ENCODE data around the gene FBRSL1.

The FBRSL1 gene

DNA sequence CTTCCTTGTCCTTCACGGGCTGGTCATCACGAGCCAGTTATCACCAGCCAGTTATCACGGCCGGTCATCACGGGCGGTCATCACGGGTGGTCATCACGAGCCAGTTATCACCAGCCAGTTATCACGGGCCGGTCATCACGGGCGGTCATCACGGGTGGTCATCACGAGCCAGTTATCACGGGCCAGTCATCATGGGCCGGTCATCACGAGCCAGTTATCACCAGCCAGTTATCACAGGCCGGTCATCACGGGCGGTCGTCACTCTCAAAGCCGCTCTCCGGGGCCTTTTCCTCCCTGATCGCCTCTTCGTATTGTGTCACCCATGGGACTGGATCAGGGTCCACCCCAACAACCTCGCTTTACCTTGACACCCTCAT, 13.9 kb upstream of the FBRSL1 start:
- peaks cover 9 to 10% of the 10 kb centered on the region in 2 donors for H3K9me3 ChIP-seq (replicated peaks in 1 of 2; ENCODE audit: control insufficient read depth in 2 of 2, insufficient read depth in 1 of 2, low read depth in 1 of 2, low read length in 2 of 2)
- H2BK12ac ChIP-seq (ENCODE audit: low read length) = no peak overlapping the region
- H4K91ac ChIP-seq (ENCODE audit: low read depth, low read length, poor library complexity) = no peak overlapping the region
- no peak overlapping the region for H3K4ac ChIP-seq (ENCODE audit: low read length)
- H2AFZ ChIP-seq (ENCODE audit: low read length) = no peak overlapping the region
- H3K18ac ChIP-seq (ENCODE audit: low read length) = peak overlapping the region; percentile 80
- H2BK5ac ChIP-seq (ENCODE audit: low read length) = peak overlapping the region; percentile 87
- H2BK120ac ChIP-seq (ENCODE audit: low read depth, low read length) = no peak overlapping the region
- no CpG with 5 or more reads among the region's 26 CpGs for WGBS, 2 donors (ENCODE audit: extremely low coverage in 2 of 2, insufficient read length in 2 of 2, insufficient replicate concordance in 1 of 2)
- DNase-seq (ENCODE audit: low spot score) = no peak
- no peak overlapping the region for H4K8ac ChIP-seq (ENCODE audit: low read depth, low read length)
- peak overlapping the region; percentile 58 for H2BK15ac ChIP-seq (ENCODE audit: low read length)
- no peaks in the 10 kb centered on the region for H3K4me1 ChIP-seq (ENCODE audit: control insufficient read depth in 2 of 2, insufficient read depth in 1 of 2, low read depth in 1 of 2, low read length in 2 of 2)
- H3K9ac ChIP-seq (ENCODE audit: low read depth, low read length, poor library complexity) = no peak overlapping the region
- H3K79me1 ChIP-seq (ENCODE audit: low read depth, low read length) = no peaks in the 10 kb centered on the region
- H3K27me3 ChIP-seq (ENCODE audit: control insufficient read depth in 3 of 3, insufficient read depth in 3 of 3, low read depth in 1 of 3, low read length in 3 of 3) = peaks cover 0 to 23% (median 0%) of the 10 kb centered on the region in 3 experiments
- peak overlapping the region; percentile 52 for H2AK5ac ChIP-seq (ENCODE audit: low read depth, low read length)
- H3K14ac ChIP-seq (ENCODE audit: low read length) = peak overlapping the region; percentile 71
- H3K4me2 ChIP-seq (ENCODE audit: insufficient read depth, low read length, poor library complexity, severe bottlenecking) = no peak overlapping the region
- no peaks in the 10 kb centered on the region for H3K36me3 ChIP-seq (replicated peaks in 1 of 2; ENCODE audit: control insufficient read depth in 2 of 2, insufficient read depth in 2 of 2, low read length in 2 of 2)
- H3K23ac ChIP-seq (ENCODE audit: low read depth, low read length, poor library complexity) = peak overlapping the region; percentile 97
- H3K27ac ChIP-seq (replicated peaks; ENCODE audit: low read length) = no peak overlapping the region
- no peak overlapping the region for H3K4me3 ChIP-seq (ENCODE audit: low read length in 2 of 2)

DNA sequence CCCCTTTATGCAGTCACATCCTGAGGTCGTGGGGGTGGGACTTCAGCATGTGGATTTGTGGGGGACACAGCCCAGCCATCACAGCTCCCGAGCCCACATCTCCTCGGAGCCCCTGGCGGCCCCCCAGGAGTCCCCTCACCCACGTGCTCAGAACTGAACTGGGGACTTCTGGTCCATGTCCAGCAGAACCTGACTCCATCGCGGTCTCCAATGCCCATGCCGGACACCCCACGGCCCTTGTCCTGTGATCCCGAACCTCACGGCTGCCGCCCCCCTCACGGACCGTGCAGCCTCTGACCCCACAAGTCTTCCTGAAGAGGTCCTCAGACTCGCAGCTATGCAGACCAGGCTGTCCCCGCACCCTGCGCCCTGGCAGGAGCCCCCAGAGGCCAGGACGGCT, 13.5 kb upstream of the FBRSL1 start:
- H3K18ac ChIP-seq (ENCODE audit: low read length) = peak overlapping the region; percentile 80
- H2BK120ac ChIP-seq (ENCODE audit: low read depth, low read length) = no peak overlapping the region
- H4K91ac ChIP-seq (ENCODE audit: low read depth, low read length, poor library complexity) = no peak overlapping the region
- no peak overlapping the region for H3K4me2 ChIP-seq (ENCODE audit: insufficient read depth, low read length, poor library complexity, severe bottlenecking)
- H3K4me1 ChIP-seq (ENCODE audit: control insufficient read depth in 2 of 2, insufficient read depth in 1 of 2, low read depth in 1 of 2, low read length in 2 of 2) = no peaks in the 10 kb centered on the region
- H3K4ac ChIP-seq (ENCODE audit: low read length) = no peak overlapping the region
- no peak overlapping the region for H2AFZ ChIP-seq (ENCODE audit: low read length)
- H3K27ac ChIP-seq (replicated peaks; ENCODE audit: low read length) = no peak overlapping the region
- no peak overlapping the region for H4K8ac ChIP-seq (ENCODE audit: low read depth, low read length)
- no peaks in the 10 kb centered on the region for H3K36me3 ChIP-seq (replicated peaks in 1 of 2; ENCODE audit: control insufficient read depth in 2 of 2, insufficient read depth in 2 of 2, low read length in 2 of 2)
- H2BK15ac ChIP-seq (ENCODE audit: low read length) = peak overlapping the region; percentile 67
- no peak overlapping the region for H3K23ac ChIP-seq (ENCODE audit: low read depth, low read length, poor library complexity)
- no CpG with 5 or more reads among the region's 18 CpGs for WGBS, 2 donors (ENCODE audit: extremely low coverage in 2 of 2, insufficient read length in 2 of 2, insufficient replicate concordance in 1 of 2)
- DNase-seq (ENCODE audit: low spot score) = no peak
- peak overlapping the region; percentile 52 for H2AK5ac ChIP-seq (ENCODE audit: low read depth, low read length)
- no peak overlapping the region for H3K4me3 ChIP-seq (ENCODE audit: low read length in 2 of 2)
- H2BK5ac ChIP-seq (ENCODE audit: low read length) = peak overlapping the region; percentile 87
- H3K9ac ChIP-seq (ENCODE audit: low read depth, low read length, poor library complexity) = peak overlapping the region; percentile 21
- peak overlapping the region; percentile 94 for H2BK12ac ChIP-seq (ENCODE audit: low read length)
- H3K9me3 ChIP-seq (replicated peaks in 1 of 2; ENCODE audit: control insufficient read depth in 2 of 2, insufficient read depth in 1 of 2, low read depth in 1 of 2, low read length in 2 of 2) = peaks cover 9 to 10% of the 10 kb centered on the region in 2 donors
- H3K79me1 ChIP-seq (ENCODE audit: low read depth, low read length) = no peaks in the 10 kb centered on the region
- peaks cover 0 to 27% (median 1%) of the 10 kb centered on the region in 3 experiments for H3K27me3 ChIP-seq (ENCODE audit: control insufficient read depth in 3 of 3, insufficient read depth in 3 of 3, low read depth in 1 of 3, low read length in 3 of 3)
- peak overlapping the region; percentile 82 for H3K14ac ChIP-seq (ENCODE audit: low read length)

DNA sequence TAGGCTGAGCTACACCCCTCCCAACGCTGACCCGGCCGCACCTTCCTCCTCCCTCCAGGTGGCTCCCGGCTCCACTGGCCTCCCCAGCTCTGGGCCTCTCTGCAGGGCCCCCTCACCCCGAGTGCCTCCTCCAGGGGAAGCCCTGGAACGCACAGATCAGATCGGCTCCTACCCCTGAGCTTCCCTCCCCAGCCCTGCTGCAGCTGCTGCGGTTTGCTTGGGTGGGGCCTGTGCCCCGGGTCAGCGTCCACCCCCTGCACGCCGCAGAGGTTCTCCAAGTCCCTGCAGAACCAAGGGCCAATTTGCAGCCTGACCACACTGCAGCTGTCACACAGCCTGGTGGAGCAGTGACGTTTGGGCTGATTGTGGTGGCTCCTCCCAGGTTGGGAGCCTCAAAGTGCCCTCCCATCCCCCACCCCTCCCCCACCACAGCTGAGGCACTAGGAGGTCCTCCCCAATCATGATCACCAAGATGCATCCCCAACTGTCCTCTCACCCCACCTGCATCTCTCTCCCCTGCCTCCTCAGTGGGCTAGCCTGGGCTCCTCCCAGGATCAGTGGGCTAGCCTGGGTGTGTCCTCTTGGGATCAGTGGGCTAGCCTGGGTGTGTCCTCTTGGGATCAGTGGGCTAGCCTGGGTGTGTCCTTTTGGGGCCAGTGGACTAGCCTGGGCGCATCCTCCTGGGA, 12.8 kb upstream of the FBRSL1 start:
- DNase-seq (ENCODE audit: low spot score) = no peak
- Histone ChIP-seq H2BK15ac (ENCODE audit: low read length) (no peak overlapping the region), H2BK120ac (ENCODE audit: low read depth, low read length) (no peak overlapping the region), H3K18ac (ENCODE audit: low read length) (peak overlapping the region; percentile 71), H3K27me3 (ENCODE audit: control insufficient read depth in 3 of 3, insufficient read depth in 3 of 3, low read depth in 1 of 3, low read length in 3 of 3) (peaks cover 0 to 35% (median 6%) of the 10 kb centered on the region in 3 experiments), H2AK5ac (ENCODE audit: low read depth, low read length) (peak overlapping the region; percentile 66), H4K8ac (ENCODE audit: low read depth, low read length) (no peak overlapping the region), H3K4me1 (ENCODE audit: control insufficient read depth in 2 of 2, insufficient read depth in 1 of 2, low read depth in 1 of 2, low read length in 2 of 2) (no peaks in the 10 kb centered on the region), H3K27ac (replicated peaks; ENCODE audit: low read length) (no peak overlapping the region), H2BK12ac (ENCODE audit: low read length) (peak overlapping the region; percentile 41), H3K79me1 (ENCODE audit: low read depth, low read length) (no peaks in the 10 kb centered on the region), H3K14ac (ENCODE audit: low read length) (peak overlapping the region; percentile 82), H3K9ac (ENCODE audit: low read depth, low read length, poor library complexity) (no peak overlapping the region), H3K4me2 (ENCODE audit: insufficient read depth, low read length, poor library complexity, severe bottlenecking) (no peak overlapping the region), H3K9me3 (replicated peaks in 1 of 2; ENCODE audit: control insufficient read depth in 2 of 2, insufficient read depth in 1 of 2, low read depth in 1 of 2, low read length in 2 of 2) (peaks cover 9 to 10% of the 10 kb centered on the region in 2 donors), H2AFZ (ENCODE audit: low read length) (no peak overlapping the region), H4K91ac (ENCODE audit: low read depth, low read length, poor library complexity) (no peak overlapping the region), H2BK5ac (ENCODE audit: low read length) (peak overlapping the region; percentile 87), H3K4me3 (ENCODE audit: low read length in 2 of 2) (no peak overlapping the region), H3K4ac (ENCODE audit: low read length) (no peak overlapping the region), H3K36me3 (replicated peaks in 1 of 2; ENCODE audit: control insufficient read depth in 2 of 2, insufficient read depth in 2 of 2, low read length in 2 of 2) (no peaks in the 10 kb centered on the region), H3K23ac (ENCODE audit: low read depth, low read length, poor library complexity) (no peak overlapping the region)
- no CpG with 5 or more reads among the region's 14 CpGs for WGBS, 2 donors (ENCODE audit: extremely low coverage in 2 of 2, insufficient read length in 2 of 2, insufficient replicate concordance in 1 of 2)

DNA sequence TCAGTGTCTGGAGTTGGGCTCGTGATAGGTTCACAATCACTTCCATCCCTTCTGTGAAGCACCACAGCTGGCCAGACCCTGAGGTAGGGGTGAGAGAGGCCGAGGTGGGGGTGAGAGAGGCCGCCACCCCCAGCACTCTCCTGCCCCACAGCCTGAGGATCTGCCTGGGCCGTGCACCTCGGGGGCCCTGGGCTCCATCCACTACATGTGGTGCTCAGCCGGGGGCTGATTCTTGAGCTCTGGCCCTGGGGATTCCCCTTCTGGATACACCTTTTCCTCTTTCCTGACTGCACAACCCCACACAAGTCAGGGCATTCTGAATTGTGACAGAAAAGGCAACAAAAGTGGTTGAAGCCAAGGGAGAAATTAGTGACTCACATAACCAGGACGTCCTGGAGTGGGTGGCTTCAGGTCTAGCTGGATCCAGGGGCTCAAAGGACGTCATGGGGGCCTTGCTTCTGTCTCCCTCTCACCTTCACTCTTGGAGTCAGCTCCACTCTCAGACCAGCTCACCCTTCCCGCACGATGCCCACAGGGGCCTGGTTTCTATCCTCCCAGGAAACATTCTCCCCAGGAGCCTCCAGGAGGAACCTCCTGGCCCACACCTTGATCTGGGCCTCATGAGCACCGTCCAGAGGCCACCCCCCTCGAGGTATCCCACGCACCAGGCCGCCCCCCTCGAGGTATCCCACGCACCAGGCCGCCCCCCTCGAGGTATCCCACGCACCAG, 12.1 kb upstream of the FBRSL1 start:
- Histone ChIP-seq H4K8ac (ENCODE audit: low read depth, low read length) (no peak overlapping the region), H3K9me3 (replicated peaks in 1 of 2; ENCODE audit: control insufficient read depth in 2 of 2, insufficient read depth in 1 of 2, low read depth in 1 of 2, low read length in 2 of 2) (peaks cover 9 to 12% of the 10 kb centered on the region in 2 donors), H2AFZ (ENCODE audit: low read length) (no peak overlapping the region), H3K14ac (ENCODE audit: low read length) (no peak overlapping the region), H2BK120ac (ENCODE audit: low read depth, low read length) (no peak overlapping the region), H3K27ac (replicated peaks; ENCODE audit: low read length) (no peak overlapping the region), H3K36me3 (replicated peaks in 1 of 2; ENCODE audit: control insufficient read depth in 2 of 2, insufficient read depth in 2 of 2, low read length in 2 of 2) (no peaks in the 10 kb centered on the region), H3K23ac (ENCODE audit: low read depth, low read length, poor library complexity) (no peak overlapping the region), H2BK12ac (ENCODE audit: low read length) (no peak overlapping the region), H3K4me2 (ENCODE audit: insufficient read depth, low read length, poor library complexity, severe bottlenecking) (no peak overlapping the region), H2BK5ac (ENCODE audit: low read length) (no peak overlapping the region), H3K27me3 (ENCODE audit: control insufficient read depth in 3 of 3, insufficient read depth in 3 of 3, low read depth in 1 of 3, low read length in 3 of 3) (peaks cover 0 to 42% (median 10%) of the 10 kb centered on the region in 3 experiments), H2AK5ac (ENCODE audit: low read depth, low read length) (peak overlapping the region; percentile 97), H3K18ac (ENCODE audit: low read length) (no peak overlapping the region), H3K4me1 (ENCODE audit: control insufficient read depth in 2 of 2, insufficient read depth in 1 of 2, low read depth in 1 of 2, low read length in 2 of 2) (no peaks in the 10 kb centered on the region), H4K91ac (ENCODE audit: low read depth, low read length, poor library complexity) (peak overlapping the region; percentile 38), H3K9ac (ENCODE audit: low read depth, low read length, poor library complexity) (no peak overlapping the region), H3K79me1 (ENCODE audit: low read depth, low read length) (no peaks in the 10 kb centered on the region), H2BK15ac (ENCODE audit: low read length) (peak overlapping the region; percentile 4), H3K4me3 (ENCODE audit: low read length in 2 of 2) (no peak overlapping the region), H3K4ac (ENCODE audit: low read length) (peak overlapping the region; percentile 37)
- no CpG with 5 or more reads among the region's 19 CpGs for WGBS, 2 donors (ENCODE audit: extremely low coverage in 2 of 2, insufficient read length in 2 of 2, insufficient replicate concordance in 1 of 2)
- no peak for DNase-seq (ENCODE audit: low spot score)
